ENCODE measurements around the gene KRTAP10-4.
"Not testable (repeated sequence)": the region's sequence is repeated elsewhere in the genome, so short reads cannot be mapped to it uniquely, and the experiment has no call there.

KRTAP10-4 gene

GRCh38 chr21:44552681-44553080 lies 20.8 kb upstream of the KRTAP10-4 start:
- H3K4me3 ChIP-seq (ENCODE audit: low read depth, low read length): no peak overlapping the region
- DNase-seq (ENCODE audit: low read depth): no peak
- TF ChIP-seq CTCF (conservative IDR thresholded peaks at IDR 0.05; ENCODE audit: low read depth, low read length): no peak

- no peak for DNase-seq (ENCODE audit: low read depth)
- no peak for TF ChIP-seq CTCF (conservative IDR thresholded peaks at IDR 0.05; ENCODE audit: low read depth, low read length)
- H3K4me3 ChIP-seq (ENCODE audit: low read depth, low read length): no peak overlapping the region
Observed at GRCh38 chr21:44555200-44555875, 18.2 kb upstream of the KRTAP10-4 start.

DNA sequence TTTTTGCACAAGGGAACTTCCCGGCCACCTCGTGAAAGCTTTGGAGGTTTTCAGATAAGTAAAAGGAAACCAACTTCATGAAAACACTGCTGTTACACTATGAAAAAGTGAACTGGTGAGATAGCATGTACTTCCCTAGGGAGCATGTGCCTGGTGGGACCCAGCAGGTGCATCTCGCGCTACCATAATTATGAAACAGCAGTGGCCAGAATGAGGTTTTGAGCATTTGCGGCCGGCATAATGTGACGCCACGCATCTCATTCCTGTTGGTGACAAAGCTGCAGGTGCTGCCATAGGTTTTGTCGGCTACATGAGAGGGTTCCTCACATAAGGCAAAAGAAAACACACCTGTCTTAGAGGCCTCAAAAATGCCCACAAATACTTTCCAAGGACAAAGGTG lies 16.6 kb upstream of the KRTAP10-4 start:
- DNase-seq (ENCODE audit: low read depth): no peak
- H3K4me3 ChIP-seq (ENCODE audit: low read depth, low read length): no peak overlapping the region
- TF ChIP-seq CTCF (conservative IDR thresholded peaks at IDR 0.05; ENCODE audit: low read depth, low read length): no peak

DNA sequence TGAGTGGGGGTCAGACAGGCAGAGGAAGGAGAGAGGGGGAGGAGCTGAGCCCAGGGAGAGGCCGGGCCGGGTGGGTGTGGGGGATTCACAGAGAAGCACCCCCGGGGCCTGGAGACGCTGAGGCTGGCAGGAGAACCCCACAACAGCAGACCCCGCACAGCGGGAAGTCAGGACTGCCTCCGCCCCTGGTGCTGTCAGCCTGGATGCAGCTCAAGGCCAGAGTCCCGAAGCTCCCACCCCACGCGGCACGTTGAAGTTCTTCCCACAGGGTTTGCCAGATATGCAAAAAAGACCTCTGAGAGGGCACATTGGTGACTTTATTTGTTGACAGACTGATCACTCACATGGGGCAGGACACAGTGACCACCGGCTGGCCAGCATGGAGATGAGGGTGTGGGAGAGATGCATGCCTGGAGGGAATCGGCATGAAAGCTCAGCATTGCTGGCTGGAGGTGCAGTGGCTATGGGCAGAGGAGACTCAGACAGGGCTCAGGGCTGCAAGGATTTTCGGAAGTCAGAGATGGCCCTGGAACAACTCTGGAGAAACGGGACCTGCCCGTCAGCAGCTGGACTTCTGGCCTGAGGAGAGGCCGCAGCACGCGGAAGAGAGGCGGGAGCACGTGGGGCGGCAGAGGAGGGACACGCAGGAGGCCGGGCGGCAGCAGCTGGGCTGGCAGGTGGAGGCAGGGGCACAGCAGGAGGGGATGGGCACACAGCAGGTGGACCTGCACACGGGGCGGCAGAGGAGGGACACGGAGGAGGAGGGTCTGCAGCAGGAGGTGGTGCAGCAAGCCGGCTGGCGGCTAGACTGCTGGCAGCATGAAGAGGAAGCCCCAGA lies 15.8 kb upstream of the KRTAP10-4 start:
- TF ChIP-seq CTCF (conservative IDR thresholded peaks at IDR 0.05; ENCODE audit: low read depth, low read length): no peak
- H3K4me3 ChIP-seq (ENCODE audit: low read depth, low read length): no peak overlapping the region
- no peak for DNase-seq (ENCODE audit: low read depth)

DNA sequence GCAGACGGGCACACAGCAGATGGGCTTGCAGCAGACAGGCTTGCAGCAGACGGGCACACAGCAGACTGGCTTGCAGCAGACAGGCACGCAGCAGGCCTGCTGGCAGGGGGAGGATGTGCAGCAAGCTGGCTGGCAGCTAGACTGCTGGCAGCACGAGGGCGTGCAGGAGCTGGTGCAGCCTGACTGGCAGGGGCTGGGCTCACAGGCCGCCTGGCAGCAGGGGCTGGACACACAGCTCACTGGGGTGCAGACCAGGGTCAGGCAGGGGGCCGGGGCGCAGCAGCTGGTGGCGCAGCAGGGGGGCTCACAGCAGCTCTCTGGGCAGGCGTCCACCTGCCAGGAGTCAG lies 15.2 kb upstream of the KRTAP10-4 start:
- not testable (repeated sequence) for DNase-seq (ENCODE audit: low read depth); H3K4me3 ChIP-seq (ENCODE audit: low read depth, low read length)

DNA sequence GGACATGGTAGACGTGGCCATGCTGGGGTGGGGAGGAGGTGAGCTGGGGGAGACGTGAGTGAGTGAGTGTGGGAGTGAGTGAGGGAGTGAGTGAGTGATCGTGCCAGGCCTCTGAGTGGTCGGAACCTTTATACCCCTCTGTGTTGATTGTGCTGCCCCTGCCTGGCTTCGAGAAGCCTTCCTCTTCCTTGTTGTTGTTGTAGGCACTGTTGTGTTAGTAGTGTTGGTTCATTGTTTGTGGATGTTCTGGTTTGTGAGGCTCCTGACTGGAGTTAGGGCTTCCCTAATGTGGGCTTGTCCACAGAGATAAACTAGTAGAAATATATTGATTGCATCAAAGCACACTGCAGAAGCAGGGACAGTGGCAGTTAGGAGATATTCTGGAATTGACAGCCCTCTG lies 14.8 kb upstream of the KRTAP10-4 start, which contains the start of gene KRTAP10-3:
Gene KRTAP10-3 (minus strand): TSS at position 101 of the 400 bp plus-strand sequence. CDS start 80 bp downstream, at position 21.
- TF ChIP-seq CTCF (conservative IDR thresholded peaks at IDR 0.05; ENCODE audit: low read depth, low read length): no peak
- no peak for DNase-seq (ENCODE audit: low read depth)
- H3K4me3 ChIP-seq (ENCODE audit: low read depth, low read length): no peak within 1 kb of the TSS

GRCh38 chr21:44564099-44564498 lies 9.4 kb upstream of the KRTAP10-4 start:
- no peak overlapping the region for H3K4me3 ChIP-seq (ENCODE audit: low read depth, low read length)
- no peak for TF ChIP-seq CTCF (conservative IDR thresholded peaks at IDR 0.05; ENCODE audit: low read depth, low read length)
- no peak for DNase-seq (ENCODE audit: low read depth)

Data from choroid plexus epithelial cell (primary cell).